Activated CD4-positive, alpha-beta memory T cell treated with anti-CD3 and anti-CD28 coated beads, Interleukin-2, amount 10 ng/mL, durations not matched to agents 7 days and 5 days (primary cell): Measurements from ENCODE around the gene HMGB3. TPM values are rescaled to one million over a fixed set of nuclear protein-coding genes. Genes with fewer than 3 reads are reported as not detected.

Experiments used
- CTCF ChIA-PET: fragments of 350-600 bp; sonication (Branson Sonifier 250); formaldehyde crosslinking; loops from one replicate; lab custom pipeline; 2021; ENCODE audit warnings: antibody characterized with exemption, inconsistent platforms; lab: Charles Lee
- POLR2A ChIA-PET: fragments of 350-600 bp; sonication (Branson Sonifier 250); formaldehyde crosslinking; loops from one replicate; lab custom pipeline; 2021; ENCODE audit warnings: antibody characterized with exemption; lab: Charles Lee
- DNase-seq: peaks from one replicate; pipeline ENCODE4 v3.0.0-alpha.2; 2020
- H3K27ac Mint-ChIP-seq: one replicate; pipeline ENCODE4 v1.8.0; 2021; ENCODE audit warnings: mild to moderate bottlenecking, mixed read lengths
- H3K27me3 Mint-ChIP-seq: one replicate; pipeline ENCODE4 v1.8.0; 2021; ENCODE audit warnings: mixed read lengths
- H3K36me3 Mint-ChIP-seq: one replicate; pipeline ENCODE4 v1.8.0; 2021; ENCODE audit warnings: low read depth, mixed read lengths
- H3K4me1 Mint-ChIP-seq: one replicate; pipeline ENCODE4 v1.8.0; 2021; ENCODE audit warnings: mixed read lengths
- H3K4me3 Mint-ChIP-seq: one replicate; pipeline ENCODE4 v1.8.0; 2021; ENCODE audit warnings: mild to moderate bottlenecking, mixed read lengths
- H3K9me3 Mint-ChIP-seq: one replicate; pipeline ENCODE4 v1.8.0; 2021; ENCODE audit warnings: mixed read lengths
- total RNA-seq, 2 experiments: library from RNA; stranded (reverse); gene quantifications; one replicate each; pipeline ENCODE4 v1.2.3, GENCODE V29; 2021

Gene HMGB3
- total RNA-seq, 2 experiments from 2014 or later = 50.1 to 54.7 TPM

- Mint-ChIP-seq H3K36me3 (peaks cover 2% of the 10 kb centered on the region), H3K27me3 (no peaks in the 10 kb centered on the region), H3K4me3 (no peak overlapping the region), H3K9me3 (no peaks in the 10 kb centered on the region), H3K27ac (no peak overlapping the region), H3K4me1 (peaks cover 10% of the 10 kb centered on the region)
- ChIA-PET POLR2A (no interaction called here), CTCF (no interaction called here)
- no peak for DNase-seq
These were observed 48.3 kb downstream of the HMGB3 start for GRCh38 chrX:151031391-151031975.

- no peak overlapping the region for H3K4me3 Mint-ChIP-seq
- ChIA-PET CTCF (no interaction called here), POLR2A (no interaction called here)
These were observed 56.2 kb downstream of the HMGB3 start for GRCh38 chrX:151039351-151039750.

More at GRCh38 chrX:151039351-151039750, 56.2 kb downstream of the HMGB3 start:
- Mint-ChIP-seq H3K27me3 (peaks cover 5% of the 10 kb centered on the region), H3K36me3 (no peaks in the 10 kb centered on the region), H3K4me1 (no peaks in the 10 kb centered on the region), H3K9me3 (no peaks in the 10 kb centered on the region), H3K27ac (no peak overlapping the region)
- no peak for DNase-seq

Other genes starting within 250 kb of the HMGB3 start
- 10 to 100 TPM; 16.6 to 17.0 TPM for gene CD99L2, start 84.7 kb upstream of the HMGB3 start, total RNA-seq
- gene GPR50, start 193.2 kb downstream of the HMGB3 start, total RNA-seq = not detected